Measurements from ENCODE around the gene CGB5. TPM values are rescaled to one million over a fixed set of nuclear protein-coding genes. Genes with fewer than 3 reads are reported as not detected.

The CGB5 gene
- total and polyA plus RNA-seq, 9 of the 15 experiments (the other 6 are each of a cell fraction or from before 2014, with no cell fraction given): not detected

DNA sequence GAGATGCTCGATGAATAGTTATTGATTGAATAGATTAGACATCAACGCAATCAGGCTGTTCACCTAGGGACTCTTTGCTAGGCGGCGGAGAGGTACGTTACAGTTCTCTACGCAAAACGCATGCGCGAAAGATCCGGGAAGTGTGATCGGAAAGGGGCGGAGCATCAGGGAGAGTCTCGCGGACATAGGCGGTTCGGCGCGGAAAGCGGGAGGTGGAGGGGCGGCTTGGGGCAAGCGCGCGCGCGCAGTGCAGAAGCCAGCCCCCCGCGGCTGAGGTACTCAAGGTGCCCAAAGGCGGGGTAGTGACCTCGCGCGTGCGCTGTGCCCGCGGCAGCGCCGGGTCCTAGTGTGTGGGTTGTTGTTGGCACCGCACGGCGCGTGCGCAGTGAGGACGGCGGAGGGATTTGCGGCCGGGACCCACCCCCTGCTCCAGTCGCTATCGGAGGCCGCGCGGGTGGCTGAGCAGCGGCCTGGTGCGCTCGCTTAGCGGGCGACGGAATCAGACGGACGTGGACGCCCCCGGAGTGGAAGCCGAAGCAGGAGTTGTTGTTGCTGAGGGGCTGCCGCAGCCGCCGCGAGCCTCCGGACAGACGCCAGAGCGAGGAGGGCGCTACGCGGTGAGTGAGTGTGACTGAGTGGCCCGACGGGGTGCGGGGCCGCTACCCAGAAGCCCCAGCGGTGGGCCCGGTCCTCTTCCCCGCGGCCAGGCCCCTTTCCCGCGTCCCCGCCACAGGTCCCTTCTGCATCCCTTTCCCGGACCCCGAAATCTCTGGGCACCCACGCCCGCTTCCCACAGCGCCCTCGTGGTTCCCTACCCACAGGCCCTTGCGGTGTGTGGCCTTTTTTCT is 41.6 kb downstream of the CGB5 start, which contains the start of gene SNRNP70 (continued):
- TF ChIP-seq, protein P1, sequence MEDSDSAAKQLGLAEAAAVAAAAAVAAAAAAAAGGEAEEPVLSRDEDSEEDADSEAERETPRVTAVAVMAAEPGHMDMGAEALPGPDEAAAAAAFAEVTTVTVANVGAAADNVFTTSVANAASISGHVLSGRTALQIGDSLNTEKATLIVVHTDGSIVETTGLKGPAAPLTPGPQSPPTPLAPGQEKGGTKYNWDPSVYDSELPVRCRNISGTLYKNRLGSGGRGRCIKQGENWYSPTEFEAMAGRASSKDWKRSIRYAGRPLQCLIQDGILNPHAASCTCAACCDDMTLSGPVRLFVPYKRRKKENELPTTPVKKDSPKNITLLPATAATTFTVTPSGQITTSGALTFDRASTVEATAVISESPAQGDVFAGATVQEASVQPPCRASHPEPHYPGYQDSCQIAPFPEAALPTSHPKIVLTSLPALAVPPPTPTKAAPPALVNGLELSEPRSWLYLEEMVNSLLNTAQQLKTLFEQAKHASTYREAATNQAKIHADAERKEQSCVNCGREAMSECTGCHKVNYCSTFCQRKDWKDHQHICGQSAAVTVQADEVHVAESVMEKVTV (CRISPR knock-in tag; IDR thresholded peaks at IDR 0.05): 0 out of 2 replicates have a peak, but pooled peaks have one; percentile 21
- TF ChIP-seq, protein P2, sequence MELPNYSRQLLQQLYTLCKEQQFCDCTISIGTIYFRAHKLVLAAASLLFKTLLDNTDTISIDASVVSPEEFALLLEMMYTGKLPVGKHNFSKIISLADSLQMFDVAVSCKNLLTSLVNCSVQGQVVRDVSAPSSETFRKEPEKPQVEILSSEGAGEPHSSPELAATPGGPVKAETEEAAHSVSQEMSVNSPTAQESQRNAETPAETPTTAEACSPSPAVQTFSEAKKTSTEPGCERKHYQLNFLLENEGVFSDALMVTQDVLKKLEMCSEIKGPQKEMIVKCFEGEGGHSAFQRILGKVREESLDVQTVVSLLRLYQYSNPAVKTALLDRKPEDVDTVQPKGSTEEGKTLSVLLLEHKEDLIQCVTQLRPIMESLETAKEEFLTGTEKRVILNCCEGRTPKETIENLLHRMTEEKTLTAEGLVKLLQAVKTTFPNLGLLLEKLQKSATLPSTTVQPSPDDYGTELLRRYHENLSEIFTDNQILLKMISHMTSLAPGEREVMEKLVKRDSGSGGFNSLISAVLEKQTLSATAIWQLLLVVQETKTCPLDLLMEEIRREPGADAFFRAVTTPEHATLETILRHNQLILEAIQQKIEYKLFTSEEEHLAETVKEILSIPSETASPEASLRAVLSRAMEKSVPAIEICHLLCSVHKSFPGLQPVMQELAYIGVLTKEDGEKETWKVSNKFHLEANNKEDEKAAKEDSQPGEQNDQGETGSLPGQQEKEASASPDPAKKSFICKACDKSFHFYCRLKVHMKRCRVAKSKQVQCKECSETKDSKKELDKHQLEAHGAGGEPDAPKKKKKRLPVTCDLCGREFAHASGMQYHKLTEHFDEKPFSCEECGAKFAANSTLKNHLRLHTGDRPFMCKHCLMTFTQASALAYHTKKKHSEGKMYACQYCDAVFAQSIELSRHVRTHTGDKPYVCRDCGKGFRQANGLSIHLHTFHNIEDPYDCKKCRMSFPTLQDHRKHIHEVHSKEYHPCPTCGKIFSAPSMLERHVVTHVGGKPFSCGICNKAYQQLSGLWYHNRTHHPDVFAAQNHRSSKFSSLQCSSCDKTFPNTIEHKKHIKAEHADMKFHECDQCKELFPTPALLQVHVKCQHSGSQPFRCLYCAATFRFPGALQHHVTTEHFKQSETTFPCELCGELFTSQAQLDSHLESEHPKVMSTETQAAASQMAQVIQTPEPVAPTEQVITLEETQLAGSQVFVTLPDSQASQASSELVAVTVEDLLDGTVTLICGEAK (IDR thresholded peaks at IDR 0.05): peak; percentile 19; the same call in 1 of the 2 replicates
- TF ChIP-seq, protein P2 (CRISPR knock-in tag; IDR thresholded peaks at IDR 0.05): no peak
- TF ChIP-seq EGR1 (conservative IDR thresholded peaks at IDR 0.05) (peak; percentile 88), PRPF4 (IDR thresholded peaks at IDR 0.05; ENCODE audit: insufficient read depth, low read depth, low read length, poor library complexity, severe bottlenecking) (peak; percentile 83), BCOR (IDR thresholded peaks at IDR 0.05) (no peak), TAF9B (IDR thresholded peaks at IDR 0.05; ENCODE audit: partially characterized antibody) (peak; percentile 98), SIN3B (IDR thresholded peaks at IDR 0.05; ENCODE audit: low read depth) (peak; percentile 71), TAF7 (tag; IDR thresholded peaks at IDR 0.05) (peak; percentile 97), SETDB1 (IDR thresholded peaks at IDR 0.05; ENCODE audit: low read length) (peak; percentile 56), ZNF146 (CRISPR knock-in tag; IDR thresholded peaks at IDR 0.05; ENCODE audit: unreplicated experiment) (no peak), ZNF134 (CRISPR knock-in tag; conservative IDR thresholded peaks at IDR 0.05) (0 out of 2 replicates have a peak, but pooled peaks have one; percentile 29), C11orf30 (IDR thresholded peaks at IDR 0.05; ENCODE audit: low read depth) (peak; percentile 73), SMARCA4 (IDR thresholded peaks at IDR 0.05) (no peak; the same call in 1 of the 2 replicates)
- TF ChIP-seq, protein P3, sequence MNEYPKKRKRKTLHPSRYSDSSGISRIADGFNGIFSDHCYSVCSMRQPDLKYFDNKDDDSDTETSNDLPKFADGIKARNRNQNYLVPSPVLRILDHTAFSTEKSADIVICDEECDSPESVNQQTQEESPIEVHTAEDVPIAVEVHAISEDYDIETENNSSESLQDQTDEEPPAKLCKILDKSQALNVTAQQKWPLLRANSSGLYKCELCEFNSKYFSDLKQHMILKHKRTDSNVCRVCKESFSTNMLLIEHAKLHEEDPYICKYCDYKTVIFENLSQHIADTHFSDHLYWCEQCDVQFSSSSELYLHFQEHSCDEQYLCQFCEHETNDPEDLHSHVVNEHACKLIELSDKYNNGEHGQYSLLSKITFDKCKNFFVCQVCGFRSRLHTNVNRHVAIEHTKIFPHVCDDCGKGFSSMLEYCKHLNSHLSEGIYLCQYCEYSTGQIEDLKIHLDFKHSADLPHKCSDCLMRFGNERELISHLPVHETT (CRISPR knock-in tag; conservative IDR thresholded peaks at IDR 0.05 in 1 of 2, IDR thresholded peaks at IDR 0.05 in 1 of 2): peak in 1 of 2 experiments; percentile 83; a peak in 2 of 4 replicates

Data from K562 (cell line).